GM21390 (cell line): Measurements from ENCODE around the gene ITGA6.
"Not testable (repeated sequence)": the region's sequence is repeated elsewhere in the genome, so short reads cannot be mapped to it uniquely, and the experiment has no call there.

Source experiments
- ATAC-seq: cut with Tn5 transposase; IDR thresholded peaks from one replicate; pipeline ENCODE4 v1.9.1; 2021; ENCODE audit not compliant: unreplicated experiment

Gene ITGA6

DNA sequence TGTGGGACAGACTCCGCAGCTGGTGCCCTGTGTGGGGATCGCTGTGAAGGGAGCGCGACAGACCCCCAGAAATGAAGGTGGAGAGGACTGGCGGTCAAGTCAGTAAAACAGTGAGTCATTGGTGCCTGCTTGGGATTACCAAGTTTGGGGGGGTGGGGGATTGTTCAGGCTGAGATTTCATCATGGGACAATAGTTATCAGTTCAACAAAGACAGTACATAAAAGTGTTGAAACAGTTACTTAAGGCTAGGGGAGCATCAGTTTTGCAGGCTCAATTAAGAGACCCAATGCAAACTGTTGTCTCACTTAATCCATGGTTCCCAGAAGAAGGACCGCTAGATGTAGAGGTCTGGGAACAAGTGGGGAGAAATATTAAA is 86.1 kb downstream of the ITGA6 start:
- ATAC-seq, result no peak

- ATAC-seq, result no peak
Observed at GRCh38 chr2:172513935-172514586, 86.7 kb downstream of the ITGA6 start.

DNA sequence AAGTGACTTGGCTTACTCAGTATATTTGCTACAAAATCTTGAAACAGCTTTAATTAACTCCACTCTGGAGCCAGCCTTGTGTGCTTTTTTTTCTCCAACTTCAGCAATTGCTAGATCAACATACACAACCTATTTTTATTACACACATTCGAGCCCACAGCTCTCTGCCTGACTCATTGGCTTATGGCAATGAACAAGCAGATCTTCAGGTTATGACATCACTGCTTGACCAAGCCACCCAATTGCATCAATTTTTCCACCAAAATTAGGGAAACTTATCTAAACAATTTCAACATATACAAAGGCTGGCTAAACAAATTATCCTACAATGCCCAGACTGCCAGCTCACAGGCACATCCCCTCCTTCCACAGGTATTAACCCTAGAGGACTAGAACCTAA is 88.9 kb downstream of the ITGA6 start:
- ATAC-seq, result no peak

GRCh38 chr2:172518995-172519394 is 91.6 kb downstream of the ITGA6 start:
- ATAC-seq, result no peak

DNA sequence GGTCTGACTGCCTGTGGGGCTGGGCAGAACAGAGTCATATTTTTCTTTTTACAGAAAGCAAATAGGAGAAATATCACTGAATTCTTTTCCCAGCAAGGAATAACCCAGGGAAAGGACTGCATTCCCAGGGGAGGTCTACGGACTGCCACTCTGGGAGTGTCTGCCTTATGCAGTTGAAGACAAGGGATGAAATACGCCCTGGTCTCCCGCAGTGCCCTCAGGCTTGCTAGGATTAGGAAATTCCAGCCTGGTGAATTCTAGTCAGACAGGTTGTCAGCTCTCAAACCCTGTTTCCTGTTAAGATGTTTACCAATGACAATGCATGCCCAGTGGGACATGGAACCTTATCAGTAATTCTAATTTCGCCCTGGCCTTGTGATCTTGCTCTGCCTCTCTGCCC is 98.2 kb downstream of the ITGA6 start:
- ATAC-seq, result no peak

DNA sequence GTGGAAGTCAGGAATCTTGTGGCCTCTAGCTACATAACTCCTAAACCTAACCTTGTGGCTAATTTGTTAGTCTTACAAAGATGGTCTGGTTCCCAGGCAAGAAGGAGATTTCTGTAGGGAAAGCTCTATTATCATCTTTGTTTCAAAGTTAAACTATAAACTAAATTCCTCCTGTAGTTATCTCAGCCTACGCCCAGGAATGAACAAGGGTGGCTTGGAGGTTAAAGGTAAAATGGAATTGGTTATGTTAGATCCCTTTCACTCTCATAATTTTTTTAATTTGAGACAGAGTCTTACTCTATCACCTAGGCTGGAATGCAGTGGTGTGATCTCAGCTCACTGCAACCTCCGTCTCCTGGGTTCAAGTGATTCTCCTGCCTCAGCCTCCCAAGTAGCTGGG is 103.9 kb downstream of the ITGA6 start:
- ATAC-seq, result no peak

- not testable (repeated sequence) for ATAC-seq
Observed at GRCh38 chr2:172532461-172532860, 105.1 kb downstream of the ITGA6 start.

GRCh38 chr2:172533687-172534086 is 106.3 kb downstream of the ITGA6 start:
- no peak for ATAC-seq

GRCh38 chr2:172535119-172535518 is 107.7 kb downstream of the ITGA6 start:
- ATAC-seq, result no peak

- ATAC-seq, result not testable (repeated sequence)
Observed at GRCh38 chr2:172537851-172538250, 110.5 kb downstream of the ITGA6 start.

DNA sequence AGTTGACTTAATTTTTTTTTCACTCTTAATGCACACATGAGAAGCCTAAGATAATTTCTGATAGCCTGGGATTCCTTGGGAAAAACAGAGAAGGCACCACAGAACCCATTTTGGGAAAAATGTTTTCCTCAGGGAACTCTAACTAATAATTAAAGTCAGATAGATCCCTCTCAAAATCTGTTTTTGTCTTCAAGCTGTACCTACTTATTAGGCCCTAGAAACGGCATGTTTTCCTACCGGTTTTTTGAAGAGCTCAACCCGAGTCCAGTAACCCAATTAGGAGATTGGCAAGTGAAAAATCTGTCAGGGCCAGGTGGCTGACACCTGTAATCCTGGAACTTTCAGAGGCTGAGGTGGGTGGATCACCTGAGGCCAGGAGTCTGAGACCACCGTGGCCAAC is 112.4 kb downstream of the ITGA6 start:
- ATAC-seq, result no peak

- ATAC-seq, result no peak
Observed at GRCh38 chr2:172540421-172540820, 113.0 kb downstream of the ITGA6 start.

DNA sequence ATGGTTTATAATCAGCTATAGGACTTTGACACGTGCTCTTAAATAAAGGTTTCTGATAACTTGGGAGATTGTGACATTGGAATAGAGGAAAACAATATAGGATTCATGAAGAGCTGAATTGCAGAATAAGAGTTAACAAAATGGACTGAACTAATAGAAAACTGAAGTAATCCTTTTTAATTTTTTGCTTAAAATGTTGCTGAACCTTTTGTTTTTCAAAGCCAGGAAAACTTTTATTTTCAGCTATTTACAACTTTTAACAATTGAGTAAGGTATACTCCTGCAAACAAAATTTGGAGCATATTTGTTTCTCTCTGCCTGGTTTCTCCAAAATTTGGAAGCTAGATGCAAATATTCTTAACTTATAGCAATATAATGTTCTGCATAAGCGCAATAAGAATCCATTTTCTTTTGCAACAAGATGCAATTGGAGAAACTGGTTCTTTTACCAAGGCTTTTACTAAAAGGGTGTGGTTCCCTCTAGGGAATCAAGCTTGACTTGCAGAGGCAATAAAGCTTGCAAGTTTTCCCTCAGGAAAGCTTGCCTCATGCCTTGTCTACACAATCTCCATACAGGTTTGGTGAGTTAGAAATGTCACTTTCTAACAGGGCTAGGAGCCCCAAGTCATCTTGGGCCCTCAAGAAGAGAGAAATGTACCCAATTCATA is 118.2 kb downstream of the ITGA6 start:
- ATAC-seq, result no peak

GRCh38 chr2:172549131-172549530 is 121.7 kb downstream of the ITGA6 start:
- no peak for ATAC-seq

DNA sequence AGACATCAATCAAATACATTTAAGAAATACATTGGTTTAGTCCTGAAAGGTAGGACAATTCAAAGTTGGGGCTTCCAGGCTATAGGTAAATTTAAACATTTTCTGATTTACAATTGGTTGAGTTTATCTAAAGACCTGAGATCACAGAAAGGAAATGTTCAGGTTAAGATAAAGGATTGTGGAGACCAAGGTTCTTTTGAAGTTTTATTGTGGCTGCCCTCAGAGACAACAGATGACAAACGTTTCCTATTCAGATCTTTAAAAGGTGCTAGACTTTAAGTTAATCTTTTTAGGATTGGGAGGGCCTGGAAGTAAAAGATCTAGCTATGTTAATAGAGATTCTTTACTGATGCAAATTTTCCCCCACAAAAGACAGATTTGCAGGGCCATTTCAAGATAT is 122.4 kb downstream of the ITGA6 start:
- ATAC-seq, result not testable (repeated sequence)

DNA sequence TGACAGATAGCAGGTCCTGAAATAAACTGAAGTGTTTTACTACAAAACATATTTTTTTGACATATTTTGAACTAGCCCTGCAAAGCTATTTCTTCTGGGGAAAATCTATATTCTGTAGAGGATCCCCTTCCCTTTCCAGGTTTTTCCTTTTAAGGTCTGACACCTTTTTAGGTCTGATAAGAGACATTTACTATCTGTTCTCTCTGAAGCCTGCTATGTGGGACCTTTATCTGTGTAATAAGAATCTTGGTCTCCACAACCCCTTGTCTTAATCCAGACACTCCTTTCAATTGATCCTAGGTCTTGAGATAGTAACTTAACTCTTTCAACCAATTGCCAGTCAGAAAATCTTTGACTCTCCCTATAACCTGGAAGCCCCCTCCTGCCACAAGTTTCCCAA is 123.0 kb downstream of the ITGA6 start:
- no peak for ATAC-seq

DNA sequence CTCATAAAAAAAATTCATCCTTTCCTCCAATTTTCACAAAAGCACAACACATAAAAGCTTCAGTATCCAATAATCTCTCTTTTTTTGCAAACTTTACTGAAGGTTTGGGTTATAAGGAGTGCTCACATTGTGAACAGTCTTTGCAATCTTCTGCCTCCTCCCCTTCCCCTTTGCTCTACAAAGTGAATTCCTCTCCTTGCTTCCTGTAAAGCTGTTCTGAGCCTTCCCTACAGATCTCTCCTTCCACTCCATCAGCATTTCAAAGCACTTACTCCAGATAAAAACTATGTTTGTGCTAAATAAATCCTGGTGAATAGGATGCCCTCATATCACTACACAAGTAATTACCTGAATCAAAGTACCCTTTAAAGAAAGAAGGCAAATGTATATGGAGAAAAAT is 123.9 kb downstream of the ITGA6 start:
- ATAC-seq, result no peak

GRCh38 chr2:172552547-172553291 is 125.3 kb downstream of the ITGA6 start:
- no peak for ATAC-seq

DNA sequence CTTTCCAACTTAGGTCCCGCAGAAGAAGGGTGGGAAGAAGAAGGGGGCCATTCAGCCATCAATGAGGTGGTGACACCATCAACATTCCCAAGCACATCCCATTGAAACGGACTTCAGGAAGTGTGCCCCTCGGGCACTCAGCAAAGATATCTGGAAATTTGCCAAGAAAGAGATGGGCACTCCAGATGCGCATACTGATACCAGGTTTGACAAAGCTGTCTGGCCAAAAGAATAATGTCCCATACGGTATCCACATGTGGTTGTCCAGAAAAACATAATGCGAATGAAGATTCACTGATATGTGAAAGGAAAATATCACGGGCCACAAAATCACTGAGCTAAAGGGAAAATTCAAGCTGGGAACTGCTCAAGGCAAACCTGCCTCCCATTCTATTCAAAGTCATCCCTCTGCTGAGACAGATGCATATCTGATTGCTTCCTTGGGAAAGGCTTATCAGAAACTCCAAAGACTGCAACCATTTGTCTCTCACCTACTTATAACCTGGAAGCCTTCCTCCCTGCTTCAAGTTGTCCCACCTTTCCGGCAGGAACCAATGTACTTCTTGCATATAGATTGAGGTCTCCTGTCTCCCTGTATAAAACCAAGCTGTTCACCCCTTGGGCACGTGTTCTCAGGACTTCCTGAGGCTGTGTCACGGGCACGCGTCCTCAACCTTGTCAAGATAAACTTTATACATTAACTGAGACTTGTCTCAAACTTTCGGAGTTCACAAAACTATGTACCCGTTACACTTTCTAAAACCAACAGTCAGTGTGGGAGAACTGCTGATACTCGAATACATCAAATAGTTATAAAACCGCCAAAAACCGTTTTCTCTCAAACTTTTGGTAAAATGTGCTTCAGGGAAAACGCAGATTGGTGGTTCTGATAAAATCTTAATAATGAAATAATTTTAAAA is 127.2 kb downstream of the ITGA6 start:
- ATAC-seq, result no peak

DNA sequence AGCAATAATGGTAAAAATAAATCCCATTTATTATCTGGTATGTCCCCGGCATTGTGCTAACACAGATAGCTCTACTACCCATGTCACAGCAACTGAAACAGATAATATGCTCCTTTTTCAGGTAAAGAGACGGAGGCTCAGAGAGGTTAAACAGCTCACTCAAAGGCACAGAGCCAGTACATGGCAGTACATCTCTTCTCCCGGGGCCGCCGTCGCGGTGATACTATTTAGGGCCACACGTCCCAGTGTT is 127.8 kb downstream of the ITGA6 start:
- ATAC-seq, result peak; percentile 10
